SK-MEL-5 (cell line): ENCODE measurements around the gene PRKCA. TPM values are rescaled to one million over a fixed set of nuclear protein-coding genes. Genes with fewer than 3 reads are reported as not detected.

Source experiments
- DNase-seq: peaks from one replicate; pipeline ENCODE4 v3.0.0-alpha.2; 2016; ENCODE audit warnings: low read depth, low spot score
- in situ Hi-C: cut with HindIII; loops from 2 replicates; pipeline ENCODE4 v1.10.0; 2016; ENCODE audit warnings: low sequenced_read_pairs, high pct_unique_total_duplicates, low pct_unique_long_range_greater_than_20kb
- total RNA-seq: library from RNA; depleted of rRNA; stranded (reverse); fragments of >200 nt; shearing (Covaris generic); gene quantifications from 2 replicates; pipeline ENCODE4 v1.2.3, GENCODE V29; 2014

PRKCA gene
- total RNA-seq, 1 experiment from 2014 or later = 7.3 TPM

GRCh38 chr17:66518677-66519076 lies 216.3 kb downstream of the PRKCA start:
- DNase-seq = no peak
- in situ Hi-C loops = no loop called here

GRCh38 chr17:66519154-66519553 lies 216.7 kb downstream of the PRKCA start:
- DNase-seq = no peak
- in situ Hi-C loops = no loop called here

- DNase-seq = no peak
- in situ Hi-C loops = no loop called here
Observed at GRCh38 chr17:66520999-66521398, 218.6 kb downstream of the PRKCA start.

- in situ Hi-C loops = no loop called here
- no peak for DNase-seq
Observed at GRCh38 chr17:66522591-66523272, 220.3 kb downstream of the PRKCA start.

- in situ Hi-C loops = no loop called here
- no peak for DNase-seq
Observed at GRCh38 chr17:66523378-66524200, 221.2 kb downstream of the PRKCA start.

- in situ Hi-C loops = no loop called here
- no peak for DNase-seq
Observed at GRCh38 chr17:66524877-66525276, 222.5 kb downstream of the PRKCA start.

GRCh38 chr17:66525338-66525737 lies 222.9 kb downstream of the PRKCA start:
- in situ Hi-C loops = no loop called here
- no peak for DNase-seq

- in situ Hi-C loops = no loop called here
- DNase-seq = no peak
Observed at GRCh38 chr17:66526827-66527226, 224.4 kb downstream of the PRKCA start.

GRCh38 chr17:66527335-66527734 lies 224.9 kb downstream of the PRKCA start:
- peak; percentile 37 for DNase-seq
- in situ Hi-C loops = no loop called here

- no peak for DNase-seq
- in situ Hi-C loops = no loop called here
Observed at GRCh38 chr17:66531851-66532295, 229.5 kb downstream of the PRKCA start.

GRCh38 chr17:66533572-66533971 lies 231.2 kb downstream of the PRKCA start:
- in situ Hi-C loops = no loop called here
- no peak for DNase-seq

- in situ Hi-C loops = no loop called here
- DNase-seq = no peak
Observed at GRCh38 chr17:66533986-66534385, 231.6 kb downstream of the PRKCA start.

- no peak for DNase-seq
- in situ Hi-C loops = no loop called here
Observed at GRCh38 chr17:66535611-66536010, 233.2 kb downstream of the PRKCA start.

GRCh38 chr17:66537502-66537901 lies 235.1 kb downstream of the PRKCA start:
- no peak for DNase-seq
- in situ Hi-C loops = no loop called here

GRCh38 chr17:66538776-66539175 lies 236.4 kb downstream of the PRKCA start:
- no peak for DNase-seq
- in situ Hi-C loops = no loop called here

GRCh38 chr17:66540131-66540781 lies 237.8 kb downstream of the PRKCA start:
- in situ Hi-C loops = no loop called here

GRCh38 chr17:66541461-66542128 lies 239.2 kb downstream of the PRKCA start:
- in situ Hi-C loops = no loop called here
- peak; percentile 70 for DNase-seq

More at GRCh38 chr17:66540131-66540781, 237.8 kb downstream of the PRKCA start:
- DNase-seq = peak; percentile 99
